Inflammatory macrophage (primary cell): ENCODE results near the gene ZNF512.
"Not testable (repeated sequence)": the region's sequence is repeated elsewhere in the genome, so short reads cannot be mapped to it uniquely, and the experiment has no call there.

Experiments
- DNase-seq, 2 donors: peaks; one replicate each; pipeline ENCODE4 v3.0.0-alpha.2; 2020 to 2022
- total RNA-seq, 18 experiments: gene quantifications; one replicate each; lab custom pipeline; 2026; ENCODE audit warnings: mixed read lengths in 6 of 18, inconsistent platforms in 2 of 18; lab: John Stamatoyannopoulos, UW

Gene ZNF512, protein sequence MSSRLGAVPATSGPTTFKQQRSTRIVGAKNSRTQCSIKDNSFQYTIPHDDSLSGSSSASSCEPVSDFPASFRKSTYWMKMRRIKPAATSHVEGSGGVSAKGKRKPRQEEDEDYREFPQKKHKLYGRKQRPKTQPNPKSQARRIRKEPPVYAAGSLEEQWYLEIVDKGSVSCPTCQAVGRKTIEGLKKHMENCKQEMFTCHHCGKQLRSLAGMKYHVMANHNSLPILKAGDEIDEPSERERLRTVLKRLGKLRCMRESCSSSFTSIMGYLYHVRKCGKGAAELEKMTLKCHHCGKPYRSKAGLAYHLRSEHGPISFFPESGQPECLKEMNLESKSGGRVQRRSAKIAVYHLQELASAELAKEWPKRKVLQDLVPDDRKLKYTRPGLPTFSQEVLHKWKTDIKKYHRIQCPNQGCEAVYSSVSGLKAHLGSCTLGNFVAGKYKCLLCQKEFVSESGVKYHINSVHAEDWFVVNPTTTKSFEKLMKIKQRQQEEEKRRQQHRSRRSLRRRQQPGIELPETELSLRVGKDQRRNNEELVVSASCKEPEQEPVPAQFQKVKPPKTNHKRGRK
- total RNA-seq: 3.2 to 14.8 (median 8.8) reads per million in 18 experiments

DNA sequence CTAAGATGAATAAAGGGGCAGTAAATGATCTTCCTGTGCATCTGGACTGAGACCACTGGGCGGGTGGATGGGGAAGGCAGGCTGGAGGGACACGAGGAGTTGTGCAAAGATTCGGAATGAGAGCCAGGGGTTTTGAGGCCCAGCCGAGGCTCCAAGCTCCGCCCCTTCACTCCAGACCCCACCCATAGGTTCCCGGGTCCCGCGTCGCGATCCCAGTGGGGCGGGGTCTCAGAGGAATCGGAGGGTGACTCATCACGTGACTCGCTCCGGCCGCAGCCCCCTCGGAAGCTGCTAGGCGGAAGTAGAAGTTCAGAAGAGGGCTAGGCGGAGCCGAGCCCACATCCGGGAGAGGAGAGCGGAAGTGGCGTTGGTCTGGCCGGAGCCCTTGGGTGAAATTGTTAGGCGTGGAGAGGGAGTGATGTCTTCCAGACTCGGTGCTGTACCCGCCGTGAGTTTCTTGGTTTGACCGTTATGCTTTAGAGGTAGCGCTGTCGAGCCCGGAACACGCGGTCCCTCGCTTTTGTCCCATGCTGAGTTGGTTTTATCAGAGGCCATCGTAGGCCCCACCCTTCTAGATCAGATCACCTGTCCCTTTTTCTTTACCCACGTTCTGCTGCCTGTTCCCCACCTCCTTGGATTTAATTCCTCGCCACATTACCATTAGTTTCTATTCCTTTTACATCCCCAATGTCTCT is at the start of gene ZNF512:
Gene ZNF512 (plus strand): TSS at position 348 of the 695 bp plus-strand sequence. CDS start 71 bp downstream, at position 419.
- peak; percentile 88 to 89 for DNase-seq

DNA sequence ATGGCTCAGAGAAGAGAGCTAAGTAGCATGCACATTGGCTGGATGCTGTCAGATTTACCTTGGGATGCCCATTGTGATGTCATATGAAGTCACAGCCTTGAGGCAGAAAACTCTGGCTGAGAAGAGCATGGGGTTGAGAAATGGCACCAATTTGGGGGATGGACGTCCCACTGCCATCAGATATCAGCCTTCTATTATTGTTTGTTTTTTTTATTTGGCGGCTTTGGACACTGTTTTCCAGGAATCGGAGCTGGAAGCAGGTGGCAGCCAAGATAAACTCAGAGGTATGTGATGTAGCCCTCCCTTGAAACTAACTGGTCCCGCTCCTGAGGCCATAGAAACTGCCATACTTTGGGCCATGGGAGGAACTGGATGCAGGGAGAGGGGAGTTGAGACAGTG is 45.6 kb upstream of the ZNF512 start:
- no peak for DNase-seq

DNA sequence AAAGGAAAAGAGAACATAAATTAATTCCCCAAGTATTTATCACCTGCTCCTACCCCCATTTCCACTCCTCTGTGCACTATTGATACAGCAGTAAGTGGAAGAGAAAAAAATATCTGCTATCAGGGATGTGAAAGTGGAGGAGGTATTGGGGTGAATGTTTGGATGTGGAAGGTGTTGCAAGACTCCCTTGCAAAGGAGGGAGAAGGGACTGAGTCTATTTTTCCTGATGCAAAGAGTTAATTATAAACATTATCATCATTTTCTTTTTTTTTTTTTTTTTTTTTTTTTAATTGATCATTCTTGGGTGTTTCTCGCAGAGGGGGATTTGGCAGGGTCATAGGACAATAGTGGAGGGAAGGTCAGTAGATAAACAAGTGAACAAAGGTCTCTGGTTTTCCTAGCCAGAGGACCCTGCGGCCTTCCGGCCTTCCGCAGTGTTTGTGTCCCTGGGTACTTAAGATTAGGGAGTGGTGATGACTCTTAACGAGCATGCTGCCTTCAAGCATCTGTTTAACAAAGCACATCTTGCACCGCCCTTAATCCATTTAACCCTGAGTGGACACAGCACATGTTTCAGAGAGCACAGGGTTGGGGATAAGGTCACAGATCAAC is 43.9 kb upstream of the ZNF512 start:
- DNase-seq: not testable (repeated sequence)

GRCh38 chr2:27539649-27540048 is 43.2 kb upstream of the ZNF512 start:
- DNase-seq: not testable (repeated sequence)

DNA sequence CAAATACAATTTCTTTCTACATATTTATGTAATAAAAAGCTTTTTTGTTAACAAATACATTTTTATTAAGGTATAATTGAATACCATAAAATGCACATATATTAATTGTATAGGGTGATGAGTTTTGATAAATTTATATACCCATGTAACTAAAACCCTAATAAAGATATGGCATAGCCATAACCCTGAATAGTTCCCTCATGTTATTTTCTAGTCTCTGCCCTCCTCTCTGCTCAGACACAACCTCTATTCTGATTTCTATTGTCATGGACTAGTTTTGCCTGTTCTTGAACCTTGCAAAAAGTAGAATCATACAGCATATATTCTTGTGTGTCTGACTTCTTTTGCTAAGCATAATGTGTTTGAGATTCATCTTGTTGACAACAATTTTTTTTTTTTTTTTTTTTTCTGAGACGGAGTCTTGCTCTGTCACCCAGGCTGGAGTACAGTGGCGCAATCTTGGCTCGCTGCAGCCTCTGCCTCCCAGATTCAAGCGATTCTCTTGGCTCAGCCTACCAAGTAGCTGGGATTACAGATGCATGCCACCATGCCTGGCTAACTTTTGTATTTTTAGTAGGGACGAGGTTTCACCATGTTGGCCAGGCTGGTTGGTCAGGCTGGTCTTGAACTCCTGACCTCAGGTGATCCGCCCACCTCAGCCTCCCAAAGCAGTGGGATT is 38.6 kb upstream of the ZNF512 start:
- DNase-seq: no peak

DNA sequence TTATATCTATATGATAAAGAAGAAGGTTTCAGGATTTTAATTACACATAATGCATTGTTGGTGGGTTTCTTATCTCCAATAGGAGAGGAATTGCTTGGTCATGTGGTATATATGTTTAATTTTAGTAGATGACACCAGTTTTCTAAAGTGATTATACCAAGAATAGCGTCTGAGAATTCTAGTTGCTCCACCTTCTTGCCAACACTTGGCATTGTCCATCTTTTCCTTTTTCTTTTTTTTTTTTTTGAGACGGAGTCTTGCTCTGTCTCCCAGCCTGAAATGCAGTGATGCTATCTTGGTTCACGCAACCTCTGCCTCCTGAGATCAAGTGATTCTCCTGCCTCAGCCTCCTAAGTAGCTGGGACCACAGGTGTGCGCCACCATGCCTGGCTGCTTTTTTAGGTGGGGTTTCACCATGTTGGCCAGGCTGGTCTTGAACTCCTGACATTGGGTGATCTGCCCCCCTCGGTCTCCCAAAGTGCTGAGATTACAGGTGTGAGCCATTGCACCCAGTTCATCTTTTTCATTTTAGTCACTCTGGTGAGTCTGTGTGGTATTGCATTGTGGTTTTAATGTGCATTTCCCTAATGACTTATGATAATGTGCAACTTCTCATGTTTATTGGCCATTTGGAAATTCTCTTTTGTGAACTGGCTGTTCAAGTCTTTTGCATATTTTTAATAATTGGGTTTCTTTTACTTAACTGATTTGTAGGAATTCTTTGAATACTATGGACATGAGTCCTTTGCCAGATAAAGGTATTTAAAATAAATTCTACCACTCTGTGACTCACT is 37.3 kb upstream of the ZNF512 start:
- DNase-seq: peak in 1 of 2 donors; percentile 7

- no peak for DNase-seq
Observed at GRCh38 chr2:27549303-27549702, 33.5 kb upstream of the ZNF512 start.

DNA sequence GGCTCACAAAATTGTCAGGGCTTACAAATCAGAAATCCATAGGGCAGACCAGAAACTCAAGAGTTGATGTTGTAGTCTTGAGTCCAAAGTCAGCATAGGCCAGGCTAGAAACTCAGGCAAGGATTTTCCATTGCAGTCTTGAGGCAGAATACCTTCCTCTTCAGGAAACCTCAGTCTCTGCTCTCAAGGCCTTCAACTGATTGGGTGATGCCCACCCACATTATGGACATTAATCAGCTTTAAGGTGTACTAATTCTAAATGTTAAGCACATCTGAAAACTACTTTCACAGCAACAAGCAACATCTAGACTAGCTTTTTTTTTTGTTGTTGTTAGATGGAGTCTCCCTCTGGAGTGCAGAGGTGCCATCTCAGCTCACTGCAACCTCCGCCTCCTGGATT is 31.3 kb upstream of the ZNF512 start:
- no peak for DNase-seq

DNA sequence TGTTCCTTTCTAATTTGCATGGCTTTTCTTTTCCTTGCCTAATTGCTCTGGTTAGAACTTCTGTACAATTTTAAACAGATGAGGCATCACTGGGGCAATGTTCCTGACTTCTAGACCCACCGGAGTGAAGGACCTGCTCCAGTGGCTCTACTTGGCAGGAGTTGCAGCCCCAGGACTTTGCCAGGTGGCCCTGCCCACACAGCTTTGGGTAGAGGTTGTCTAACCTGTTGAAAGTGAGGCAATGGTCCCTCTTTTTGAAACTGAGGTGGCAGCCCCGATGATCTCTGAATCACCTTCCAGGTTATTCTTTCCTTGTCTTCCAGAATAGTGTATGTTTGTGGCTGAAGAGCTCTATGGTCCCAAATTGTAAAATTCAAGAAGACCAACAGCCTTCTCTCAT is 29.9 kb upstream of the ZNF512 start:
- DNase-seq: no peak

GRCh38 chr2:27554451-27554850 is 28.4 kb upstream of the ZNF512 start:
- DNase-seq: not testable (repeated sequence)

- DNase-seq: no peak
Observed at GRCh38 chr2:27559228-27559627, 23.6 kb upstream of the ZNF512 start.

GRCh38 chr2:27561060-27561459 is 21.8 kb upstream of the ZNF512 start:
- DNase-seq: no peak

DNA sequence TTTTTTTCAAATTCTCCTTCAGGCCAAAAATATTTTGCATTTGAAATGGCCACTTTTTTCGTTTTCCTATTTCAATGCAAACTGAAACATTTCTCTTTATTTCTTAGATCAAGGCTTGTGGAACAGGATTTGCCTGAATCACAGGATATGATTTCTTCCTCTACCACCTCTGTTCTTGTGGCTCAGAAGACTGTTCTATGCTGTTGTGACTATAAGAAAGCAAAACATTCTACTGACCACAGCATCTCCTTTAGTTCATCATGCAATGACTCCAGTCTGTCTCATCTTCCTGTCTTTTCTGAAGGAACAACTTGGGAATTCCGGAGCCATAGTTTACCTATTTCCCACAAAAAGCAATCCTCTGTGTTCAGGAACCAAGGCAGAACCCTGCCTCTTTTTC is 16.2 kb upstream of the ZNF512 start:
- no peak for DNase-seq

GRCh38 chr2:27569398-27569797 is 13.4 kb upstream of the ZNF512 start:
- no peak for DNase-seq

DNA sequence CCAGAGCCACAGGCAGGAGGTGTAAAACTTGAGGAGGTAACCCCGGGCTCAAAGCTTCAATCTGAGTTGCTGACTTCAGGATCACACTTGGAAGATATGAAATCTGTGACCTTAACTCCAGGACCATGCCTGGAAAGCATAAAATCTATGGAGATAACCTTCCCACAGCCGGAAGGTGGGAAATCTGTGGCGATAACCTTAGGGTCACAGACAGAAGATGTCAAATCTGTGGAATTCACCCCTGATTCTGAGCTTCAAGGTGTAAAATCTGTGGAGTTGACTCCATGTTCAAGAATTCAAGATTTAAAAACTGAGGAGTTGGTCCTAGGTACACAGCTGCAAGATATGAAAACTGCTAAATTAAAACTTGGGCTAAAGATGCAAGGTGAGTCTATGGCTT is 11.6 kb upstream of the ZNF512 start:
- DNase-seq: no peak

GRCh38 chr2:27571681-27572080 is 11.2 kb upstream of the ZNF512 start:
- no peak for DNase-seq

GRCh38 chr2:27572439-27572838 is 10.4 kb upstream of the ZNF512 start:
- DNase-seq: no peak

- no peak for DNase-seq
Observed at GRCh38 chr2:27572998-27573429, 9.8 kb upstream of the ZNF512 start.

- no peak for DNase-seq
Observed at GRCh38 chr2:27573452-27573851, 9.4 kb upstream of the ZNF512 start.

DNA sequence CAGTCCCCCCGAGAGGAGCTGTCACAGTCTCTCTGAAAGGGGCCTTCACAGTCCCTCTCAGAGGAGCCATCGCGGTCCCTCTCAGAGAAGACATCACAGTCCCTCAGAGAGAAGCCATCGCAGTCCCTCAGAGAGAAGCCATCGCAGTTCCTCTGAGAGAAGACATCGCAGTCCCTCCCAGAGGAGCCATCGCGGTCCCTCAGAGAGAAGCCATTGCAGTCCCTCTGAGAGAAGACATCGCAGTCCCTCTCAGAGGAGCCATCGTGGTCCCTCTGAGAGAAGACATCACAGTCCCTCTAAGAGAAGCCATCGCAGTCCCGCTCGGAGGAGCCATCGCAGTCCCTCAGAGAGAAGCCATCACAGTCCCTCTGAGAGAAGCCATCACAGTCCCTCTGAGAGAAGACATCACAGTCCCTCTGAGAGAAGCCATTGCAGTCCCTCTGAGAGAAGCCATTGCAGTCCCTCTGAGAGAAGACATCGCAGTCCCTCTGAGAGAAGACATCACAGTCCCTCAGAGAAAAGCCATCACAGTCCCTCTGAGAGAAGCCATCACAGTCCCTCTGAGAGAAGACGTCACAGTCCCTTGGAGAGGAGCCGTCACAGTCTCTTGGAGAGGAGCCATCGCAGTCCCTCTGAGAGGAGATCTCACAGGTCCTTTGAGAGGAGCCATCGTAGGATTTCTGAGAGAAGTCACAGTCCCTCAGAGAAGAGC is 1.3 kb upstream of the ZNF512 start:
- no peak for DNase-seq

DNA sequence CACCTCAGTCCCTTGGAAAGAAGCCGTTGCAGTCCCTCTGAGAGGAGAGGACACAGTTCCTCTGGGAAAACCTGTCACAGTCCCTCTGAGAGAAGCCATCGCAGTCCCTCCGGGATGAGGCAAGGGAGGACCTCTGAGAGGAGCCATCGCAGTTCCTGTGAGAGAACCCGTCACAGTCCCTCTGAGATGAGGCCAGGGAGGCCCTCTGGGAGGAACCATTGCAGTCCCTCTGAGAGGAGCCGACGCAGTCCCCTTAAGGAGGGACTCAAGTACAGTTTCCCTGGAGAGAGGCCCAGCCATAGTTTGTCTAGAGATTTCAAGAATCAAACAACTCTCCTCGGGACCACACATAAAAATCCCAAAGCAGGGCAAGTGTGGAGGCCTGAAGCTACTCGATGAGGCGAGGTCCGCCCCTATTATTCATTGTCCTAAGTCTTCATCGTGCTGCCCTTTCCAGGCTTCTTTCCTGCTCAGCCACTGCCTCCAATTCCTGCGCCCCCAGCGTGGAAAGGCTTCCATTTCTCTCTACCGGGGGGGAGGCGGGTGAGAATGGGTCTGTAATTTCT is 630 bp upstream of the ZNF512 start:
- DNase-seq: no peak
